ENCODE data around the gene GPR34. TPM values are rescaled to one million over a fixed set of nuclear protein-coding genes. Genes with fewer than 3 reads are reported as not detected.

Gene GPR34
- total and polyA plus RNA-seq, 9 of the 15 experiments (the other 6 are each of a cell fraction or from before 2014, with no cell fraction given), result 0.13 TPM; not detected in 8

DNA sequence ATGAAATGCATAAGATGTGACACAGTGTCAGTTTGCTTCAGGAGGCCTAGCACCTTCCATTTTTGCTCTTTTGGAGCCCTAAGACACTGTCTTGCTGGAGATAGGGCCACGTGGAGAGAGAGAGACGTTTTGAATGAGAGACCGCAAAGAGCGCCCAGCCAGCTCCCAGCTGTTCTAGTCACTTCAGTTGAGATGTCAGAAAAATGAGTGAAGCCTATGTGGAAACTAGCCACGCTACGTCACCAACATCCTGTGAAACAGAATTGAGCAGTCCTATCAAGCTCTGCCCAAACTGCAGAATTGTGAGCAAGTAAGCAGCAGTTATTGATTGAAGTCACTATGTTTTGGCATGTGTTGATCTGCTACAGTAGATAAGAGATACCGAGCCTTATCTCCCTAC lies 48.3 kb downstream of the GPR34 start (continued):
- TF ChIP-seq, protein P1, sequence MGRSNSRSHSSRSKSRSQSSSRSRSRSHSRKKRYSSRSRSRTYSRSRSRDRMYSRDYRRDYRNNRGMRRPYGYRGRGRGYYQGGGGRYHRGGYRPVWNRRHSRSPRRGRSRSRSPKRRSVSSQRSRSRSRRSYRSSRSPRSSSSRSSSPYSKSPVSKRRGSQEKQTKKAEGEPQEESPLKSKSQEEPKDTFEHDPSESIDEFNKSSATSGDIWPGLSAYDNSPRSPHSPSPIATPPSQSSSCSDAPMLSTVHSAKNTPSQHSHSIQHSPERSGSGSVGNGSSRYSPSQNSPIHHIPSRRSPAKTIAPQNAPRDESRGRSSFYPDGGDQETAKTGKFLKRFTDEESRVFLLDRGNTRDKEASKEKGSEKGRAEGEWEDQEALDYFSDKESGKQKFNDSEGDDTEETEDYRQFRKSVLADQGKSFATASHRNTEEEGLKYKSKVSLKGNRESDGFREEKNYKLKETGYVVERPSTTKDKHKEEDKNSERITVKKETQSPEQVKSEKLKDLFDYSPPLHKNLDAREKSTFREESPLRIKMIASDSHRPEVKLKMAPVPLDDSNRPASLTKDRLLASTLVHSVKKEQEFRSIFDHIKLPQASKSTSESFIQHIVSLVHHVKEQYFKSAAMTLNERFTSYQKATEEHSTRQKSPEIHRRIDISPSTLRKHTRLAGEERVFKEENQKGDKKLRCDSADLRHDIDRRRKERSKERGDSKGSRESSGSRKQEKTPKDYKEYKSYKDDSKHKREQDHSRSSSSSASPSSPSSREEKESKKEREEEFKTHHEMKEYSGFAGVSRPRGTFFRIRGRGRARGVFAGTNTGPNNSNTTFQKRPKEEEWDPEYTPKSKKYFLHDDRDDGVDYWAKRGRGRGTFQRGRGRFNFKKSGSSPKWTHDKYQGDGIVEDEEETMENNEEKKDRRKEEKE (IDR thresholded peaks at IDR 0.05; ENCODE audit: borderline replicate concordance in 1 of 2, control insufficient read depth in 1 of 2, low read depth in 2 of 2, low read length in 1 of 2), result no peak

DNA sequence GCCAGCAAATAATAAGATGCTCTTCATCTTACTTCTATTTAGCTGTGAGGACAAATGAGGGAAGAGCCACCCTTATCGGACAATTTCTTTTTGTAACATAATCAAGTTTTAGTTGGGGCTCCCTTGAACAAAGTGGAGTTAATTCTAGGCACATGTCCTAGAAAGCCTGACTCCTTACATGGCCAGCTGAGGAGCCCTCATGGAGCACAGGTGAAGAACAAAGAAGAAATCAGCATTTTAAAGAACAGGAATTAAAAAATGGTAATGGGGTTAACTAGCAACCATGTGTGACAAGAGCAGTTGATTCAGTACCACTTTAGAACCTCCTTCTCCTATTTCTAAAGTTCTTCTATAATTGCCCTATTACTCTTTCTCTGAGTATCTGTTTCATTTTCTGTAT lies 51.1 kb downstream of the GPR34 start:
- H3K27me3 ChIP-seq (ENCODE audit: control insufficient read depth in 2 of 2, insufficient read depth in 2 of 2, low read length in 2 of 2), result no peaks in the 10 kb centered on the region
- H3K9me3 ChIP-seq (replicated peaks; ENCODE audit: control insufficient read depth, insufficient read depth, low read depth, low read length), result no peaks in the 10 kb centered on the region
- H2AFZ ChIP-seq (ENCODE audit: low read depth, low read length), result no peak overlapping the region
- H3K9ac ChIP-seq (ENCODE audit: insufficient read depth in 1 of 2, low read depth in 2 of 2, low read length in 2 of 2), result no peak overlapping the region
- DNase-seq (ENCODE audit: extremely low read depth in 1 of 4, low spot score in 3 of 4) (no peak), FAIRE-seq (no peak), ATAC-seq (no peak)
- H3K36me3 ChIP-seq (ENCODE audit: control insufficient read depth, insufficient read depth, low read length), result no peaks in the 10 kb centered on the region
- H4K20me1 ChIP-seq (replicated peaks; ENCODE audit: control insufficient read depth, insufficient read depth, low read length), result no peaks in the 10 kb centered on the region
- peaks cover 0 to 5% of the 10 kb centered on the region in 2 experiments; a peak in 2 of 5 replicates for H3K4me1 ChIP-seq (replicated peaks in 1 of 2; ENCODE audit: control insufficient read depth in 2 of 2, insufficient read depth in 2 of 2, low read length in 2 of 2)
- no peak overlapping the region for H3K4me3 ChIP-seq
- no peaks in the 10 kb centered on the region for H3K9me1 ChIP-seq (ENCODE audit: control insufficient read depth, insufficient read depth, low read length)
- CTCF ChIA-PET (ENCODE audit: low intra/inter-chr PET ratio), result no interaction called here
- no peaks in the 10 kb centered on the region for H3K79me2 ChIP-seq (ENCODE audit: control insufficient read depth, insufficient read depth, low read length)
- POLR2A ChIA-PET, result no interaction called here
- no peak overlapping the region for H3K4me2 ChIP-seq (ENCODE audit: insufficient read depth, low read length)
- in situ Hi-C loops (cut with MboI), result no loop called here
- intact Hi-C loops (cut with micrococcal nuclease), result no loop called here
- TF ChIP-seq, protein P2, sequence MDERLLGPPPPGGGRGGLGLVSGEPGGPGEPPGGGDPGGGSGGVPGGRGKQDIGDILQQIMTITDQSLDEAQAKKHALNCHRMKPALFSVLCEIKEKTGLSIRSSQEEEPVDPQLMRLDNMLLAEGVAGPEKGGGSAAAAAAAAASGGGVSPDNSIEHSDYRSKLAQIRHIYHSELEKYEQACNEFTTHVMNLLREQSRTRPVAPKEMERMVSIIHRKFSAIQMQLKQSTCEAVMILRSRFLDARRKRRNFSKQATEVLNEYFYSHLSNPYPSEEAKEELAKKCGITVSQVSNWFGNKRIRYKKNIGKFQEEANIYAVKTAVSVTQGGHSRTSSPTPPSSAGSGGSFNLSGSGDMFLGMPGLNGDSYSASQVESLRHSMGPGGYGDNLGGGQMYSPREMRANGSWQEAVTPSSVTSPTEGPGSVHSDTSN (CRISPR knock-in tag; IDR thresholded peaks at IDR 0.05; ENCODE audit: low read depth), result no peak
- TF ChIP-seq, protein P2 (tag; conservative IDR thresholded peaks at IDR 0.05; ENCODE audit: low read depth), result no peak
- H3K27ac ChIP-seq (ENCODE audit: extremely low read depth, low read depth, low read length), result no peak overlapping the region
- BruUV-seq (replicated peaks), result no TSS peak
- WGBS (ENCODE audit: insufficient coverage, low coverage, missing lambda C conversion rate), result 60% methylated on average over 1 of the region's 1 CpG

Small RNAs within 50 kb of the gene (small RNA-seq; reads per million reads assigned to genes)
- not detected for gene RN7SL144P

Other genes with a start within 250 kb of the GPR34 start
- gene NYX, start 241.6 kb upstream of the GPR34 start, total RNA-seq (2014; rRNA removed), result not detected in 2 replicates
- not detected in 2 replicates for gene NYX, start 241.6 kb upstream of the GPR34 start, total RNA-seq (2014; rRNA removed; fragmentation: Illumina TruSeq; extraction: Trizol)
- not detected in 2 replicates for gene NYX, start 241.6 kb upstream of the GPR34 start, total RNA-seq (2015; rRNA removed; fragmentation: Illumina TruSeq; extraction: Trizol)
- gene NYX, start 241.6 kb upstream of the GPR34 start, total RNA-seq (2021), result not detected in 2 replicates
- gene NYX, start 241.6 kb upstream of the GPR34 start, polyA plus RNA-seq (2011; rRNA removed), result not detected in 2 replicates
- not detected in 2 replicates for gene NYX, start 241.6 kb upstream of the GPR34 start, polyA plus RNA-seq (2014; fragmentation: Illumina TruSeq; extraction: Trizol)
- gene NYX, start 241.6 kb upstream of the GPR34 start, polyA plus RNA-seq (2014; fragmentation: Nextera tagmentation; extraction: Ambion mirVana), result not detected
- gene NYX, start 241.6 kb upstream of the GPR34 start, polyA plus RNA-seq (2014; rRNA removed), result not detected in 2 replicates
- not detected in 2 replicates for gene GPR82, start 35.2 kb downstream of the GPR34 start, total RNA-seq (2014; rRNA removed)
- gene GPR82, start 35.2 kb downstream of the GPR34 start, total RNA-seq (2014; rRNA removed; fragmentation: Illumina TruSeq; extraction: Trizol), result not detected in 2 replicates
- gene GPR82, start 35.2 kb downstream of the GPR34 start, total RNA-seq (2015; rRNA removed; fragmentation: Illumina TruSeq; extraction: Trizol), result not detected in 2 replicates
- gene GPR82, start 35.2 kb downstream of the GPR34 start, total RNA-seq (2021), result not detected in 2 replicates
- not detected in 2 replicates for gene GPR82, start 35.2 kb downstream of the GPR34 start, polyA plus RNA-seq (2011; rRNA removed)
- not detected in 2 replicates for gene GPR82, start 35.2 kb downstream of the GPR34 start, polyA plus RNA-seq (2014; fragmentation: Illumina TruSeq; extraction: Trizol)
- not detected for gene GPR82, start 35.2 kb downstream of the GPR34 start, polyA plus RNA-seq (2014; fragmentation: Nextera tagmentation; extraction: Ambion mirVana)
- not detected in 2 replicates for gene GPR82, start 35.2 kb downstream of the GPR34 start, polyA plus RNA-seq (2014; rRNA removed)
- 2.4 and 5.4 TPM in 2 replicates for gene CASK, start 234.6 kb downstream of the GPR34 start, total RNA-seq (2014; rRNA removed)
- 6.3 TPM in 2 replicates for gene CASK, start 234.6 kb downstream of the GPR34 start, total RNA-seq (2014; rRNA removed; fragmentation: Illumina TruSeq; extraction: Trizol)
- gene CASK, start 234.6 kb downstream of the GPR34 start, total RNA-seq (2015; rRNA removed; fragmentation: Illumina TruSeq; extraction: Trizol), result 4.9 and 5.3 TPM in 2 replicates
- gene CASK, start 234.6 kb downstream of the GPR34 start, total RNA-seq (2021), result 5.7 and 7.4 TPM in 2 replicates
- 1.9 and 5.2 TPM in 2 replicates for gene CASK, start 234.6 kb downstream of the GPR34 start, polyA plus RNA-seq (2011; rRNA removed)
- gene CASK, start 234.6 kb downstream of the GPR34 start, polyA plus RNA-seq (2014; fragmentation: Illumina TruSeq; extraction: Trizol), result 2.6 and 3.1 TPM in 2 replicates
- 1 to 10 TPM; 1.3 to 1.5 TPM for gene CASK, start 234.6 kb downstream of the GPR34 start, polyA plus RNA-seq (2014; fragmentation: Nextera tagmentation; extraction: Ambion mirVana)
- 2.3 and 3.8 TPM in 2 replicates for gene CASK, start 234.6 kb downstream of the GPR34 start, polyA plus RNA-seq (2014; rRNA removed)

All from K562 (cell line).